H9 (cell line): ENCODE measurements around the gene POLR2J. TPM values are rescaled to one million over a fixed set of nuclear protein-coding genes. Genes with fewer than 3 reads are reported as not detected.

Source experiments
- DNase-seq: peaks from one replicate; pipeline ENCODE4 v3.0.0-alpha.2; 2017
- H2AFZ ChIP-seq: one replicate; pipeline ENCODE4 v1.6.1; 2013; ENCODE audit warnings: mild to moderate bottlenecking, low read length, control low read depth, moderate library complexity
- H2AK5ac ChIP-seq: 2 replicates; pipeline ENCODE4 v1.6.1; 2013; ENCODE audit warnings: low read length, control low read depth, mixed read lengths; ENCODE audit not compliant: insufficient read length
- H2BK120ac ChIP-seq: one replicate; pipeline ENCODE4 v1.6.1; 2013; ENCODE audit warnings: low read depth, mild to moderate bottlenecking, low read length, control low read depth, inconsistent platforms; ENCODE audit not compliant: poor library complexity, severe bottlenecking
- H2BK12ac ChIP-seq: 2 replicates; pipeline ENCODE4 v1.6.1; 2013; ENCODE audit warnings: low read length, control low read depth, mixed read lengths, low read depth; ENCODE audit not compliant: insufficient read length
- H2BK15ac ChIP-seq: 2 replicates; pipeline ENCODE4 v1.6.1; 2013; ENCODE audit warnings: low read depth, low read length, control low read depth
- H2BK20ac ChIP-seq: one replicate; pipeline ENCODE4 v1.6.1; 2013; ENCODE audit warnings: low read depth, mild to moderate bottlenecking, low read length, control low read depth, inconsistent platforms; ENCODE audit not compliant: poor library complexity, severe bottlenecking
- H2BK5ac ChIP-seq: 2 replicates; pipeline ENCODE4 v1.6.1; 2013; ENCODE audit warnings: low read length, control low read depth, mixed read lengths; ENCODE audit not compliant: insufficient read length
- H3K14ac ChIP-seq: 2 replicates; pipeline ENCODE4 v1.6.1; 2013; ENCODE audit warnings: low read length, control low read depth; ENCODE audit not compliant: insufficient read depth
- H3K18ac ChIP-seq: 2 replicates; pipeline ENCODE4 v1.6.1; 2013; ENCODE audit warnings: low read depth, mild to moderate bottlenecking, mixed read lengths, low read length, control low read depth; ENCODE audit not compliant: insufficient read length
- H3K23ac ChIP-seq: 2 replicates; pipeline ENCODE4 v1.6.1; 2013; ENCODE audit warnings: low read length, control low read depth, mixed read lengths, low read depth; ENCODE audit not compliant: insufficient read length
- H3K23me2 ChIP-seq: 2 replicates; pipeline ENCODE4 v1.6.1; 2013; ENCODE audit warnings: low read depth, mild to moderate bottlenecking, mixed read lengths, low read length, control low read depth; ENCODE audit not compliant: insufficient read length, poor library complexity, severe bottlenecking
- H3K27ac ChIP-seq: 2 replicates; pipeline ENCODE4 v1.5.1; 2013; ENCODE audit warnings: low read length, control low read depth, mixed read lengths, low read depth; ENCODE audit not compliant: insufficient read length
- H3K27me3 ChIP-seq: 2 replicates; pipeline ENCODE4 v1.6.1; 2013; ENCODE audit warnings: low read length, control low read depth, inconsistent platforms; ENCODE audit not compliant: insufficient read depth
- H3K4ac ChIP-seq: 2 replicates; pipeline ENCODE4 v1.6.1; 2013; ENCODE audit warnings: low read depth, mild to moderate bottlenecking, control low read depth, inconsistent platforms, low read length, moderate library complexity
- H3K4me1 ChIP-seq: 2 replicates; pipeline ENCODE4 v1.6.1; 2013; ENCODE audit warnings: low read length, control low read depth, inconsistent platforms; ENCODE audit not compliant: insufficient read depth
- H3K4me2 ChIP-seq: 2 replicates; pipeline ENCODE4 v1.6.1; 2013; ENCODE audit warnings: low read length, control low read depth, mixed read lengths; ENCODE audit not compliant: insufficient read length, insufficient read depth
- H3K56ac ChIP-seq: 2 replicates; pipeline ENCODE4 v1.6.1; 2013; ENCODE audit warnings: low read depth, mild to moderate bottlenecking, mixed read lengths, low read length, control low read depth; ENCODE audit not compliant: insufficient read length
- H3K79me1 ChIP-seq: 2 replicates; pipeline ENCODE4 v1.6.1; 2013; ENCODE audit warnings: low read depth, mild to moderate bottlenecking, moderate library complexity, low read length, control low read depth, inconsistent platforms; ENCODE audit not compliant: insufficient read depth, poor library complexity, severe bottlenecking
- H3K79me2 ChIP-seq: 2 replicates; pipeline ENCODE4 v1.6.1; 2013; ENCODE audit warnings: low read length, control low read depth, inconsistent platforms; ENCODE audit not compliant: insufficient read depth
- H3K9ac ChIP-seq: 2 replicates; pipeline ENCODE4 v1.6.1; 2013; ENCODE audit warnings: low read length, control low read depth, mixed read lengths; ENCODE audit not compliant: insufficient read length; ENCODE audit errors: extremely low read depth
- H3K9me3 ChIP-seq: one replicate; pipeline ENCODE4 v1.6.1; 2013; ENCODE audit warnings: low read depth, low read length, inconsistent platforms; ENCODE audit not compliant: control insufficient read depth
- H3T11ph ChIP-seq: one replicate; pipeline ENCODE4 v1.6.1; 2013; ENCODE audit warnings: mild to moderate bottlenecking, low read length, control low read depth, inconsistent platforms
- H4K20me1 ChIP-seq: one replicate; pipeline ENCODE4 v1.6.1; 2013; ENCODE audit not compliant: control insufficient read depth, insufficient read length, insufficient read depth
- H4K5ac ChIP-seq: 2 replicates; pipeline ENCODE4 v1.6.1; 2013; ENCODE audit warnings: low read depth, mild to moderate bottlenecking, mixed read lengths, low read length, control low read depth; ENCODE audit not compliant: insufficient read length
- H4K8ac ChIP-seq: replicated peaks from 2 replicates; pipeline ENCODE4 v1.6.1; 2013; ENCODE audit warnings: low read length, control low read depth, mixed read lengths, low read depth; ENCODE audit not compliant: insufficient read length
- H4K91ac ChIP-seq: 2 replicates; pipeline ENCODE4 v1.6.1; 2013; ENCODE audit warnings: low read depth, mild to moderate bottlenecking, moderate library complexity, mixed read lengths, low read length, control low read depth; ENCODE audit not compliant: insufficient read length
- H3K27ac Mint-ChIP-seq, 3 experiments: 2 replicates in 2 of 3; 3 replicates in 1 of 3; pipeline ENCODE4 v1.8.0; 2020 to 2021; ENCODE audit warnings: mixed read lengths in 3 of 3, mild to moderate bottlenecking in 1 of 3, moderate library complexity in 1 of 3
- H3K27me3 Mint-ChIP-seq: 2 replicates; pipeline ENCODE4 v1.8.0; 2021; ENCODE audit warnings: low read depth, mild to moderate bottlenecking, moderate library complexity, mixed read lengths
- H3K36me3 Mint-ChIP-seq, 3 experiments: 2 replicates in 2 of 3; 3 replicates in 1 of 3; pipeline ENCODE4 v1.8.0; 2020 to 2021; ENCODE audit warnings: low read depth in 3 of 3, mixed read lengths in 3 of 3; ENCODE audit not compliant: insufficient read depth in 1 of 3
- H3K4me1 Mint-ChIP-seq, 2 experiments: 2 replicates each; pipeline ENCODE4 v1.8.0; 2020; ENCODE audit warnings: mixed read lengths in 2 of 2
- H3K4me3 Mint-ChIP-seq, 2 experiments: 2 replicates in 1 of 2; 3 replicates in 1 of 2; pipeline ENCODE4 v1.8.0; 2020 to 2021; ENCODE audit warnings: mild to moderate bottlenecking in 2 of 2, mixed read lengths in 2 of 2, moderate library complexity in 1 of 2
- H3K9me3 Mint-ChIP-seq, 2 experiments: 2 replicates in 1 of 2; 3 replicates in 1 of 2; pipeline ENCODE4 v1.8.0; 2020; ENCODE audit warnings: mild to moderate bottlenecking in 2 of 2, mixed read lengths in 2 of 2, moderate library complexity in 1 of 2
- CTCF ChIP-seq: fragments of 200-600 bp; sonication (generic); conservative IDR thresholded peaks from 3 replicates; pipeline ENCODE4 v1.8.0; 2021; ENCODE audit warnings: antibody characterized with exemption, mild to moderate bottlenecking
- WGBS: extraction: QIAGEN DNeasy Blood & Tissue Kit; methylation state at CpG from one replicate; pipeline ENCODE4 v1.1.7; 2013; ENCODE audit warnings: missing lambda C conversion rate, low lambda C conversion rate, mixed read lengths; ENCODE audit not compliant: insufficient read length; ENCODE audit errors: extremely low coverage; 5-methylcytosine and 5-hydroxymethylcytosine counted together
- total RNA-seq: library from RNA; stranded (reverse); gene quantifications from 2 replicates; pipeline ENCODE4 v1.2.1, GENCODE V29; 2021

Gene POLR2J
- total RNA-seq, 1 experiment from 2014 or later: 58.5 TPM

GRCh38 chr7:102449136-102449535, 29.6 kb downstream of the POLR2J start:
- Histone ChIP-seq H3K9ac (no peak overlapping the region), H3K56ac (no peak overlapping the region), H3K4ac (no peak overlapping the region), H4K5ac (no peak overlapping the region), H3K27ac (no peak overlapping the region), H4K91ac (no peak overlapping the region), H3K18ac (no peak overlapping the region), H3K27me3 (no peaks in the 10 kb centered on the region), H3T11ph (no peak overlapping the region), H3K9me3 (no peaks in the 10 kb centered on the region), H4K20me1 (no peaks in the 10 kb centered on the region), H3K4me2 (no peak overlapping the region), H2BK15ac (no peak overlapping the region), H4K8ac (no peak overlapping the region), H2BK5ac (no peak overlapping the region), H3K23me2 (no peaks in the 10 kb centered on the region), H3K23ac (no peak overlapping the region), H3K14ac (no peak overlapping the region), H3K79me1 (no peaks in the 10 kb centered on the region), H2BK120ac (no peak overlapping the region), H2BK20ac (no peak overlapping the region), H3K4me1 (no peaks in the 10 kb centered on the region), H3K79me2 (no peaks in the 10 kb centered on the region), H2AFZ (no peak overlapping the region), H2AK5ac (no peak overlapping the region), H2BK12ac (no peak overlapping the region)
- Mint-ChIP-seq H3K4me3 (no peak overlapping the region), H3K4me1 (peaks cover 6 to 9% of the 10 kb centered on the region in 2 experiments), H3K27me3 (no peaks in the 10 kb centered on the region; the same call in 1 of the 2 replicates), H3K27ac (no peak overlapping the region), H3K9me3 (no peaks in the 10 kb centered on the region), H3K36me3 (peaks cover 2 to 17% (median 6%) of the 10 kb centered on the region in 3 experiments; a peak in 6 of 7 replicates)
- no CpG with 5 or more reads among the region's 15 CpGs for WGBS
- no peak for TF ChIP-seq CTCF
- no peak for DNase-seq
